ENCODE measurements around the gene CBARP.

DNA sequence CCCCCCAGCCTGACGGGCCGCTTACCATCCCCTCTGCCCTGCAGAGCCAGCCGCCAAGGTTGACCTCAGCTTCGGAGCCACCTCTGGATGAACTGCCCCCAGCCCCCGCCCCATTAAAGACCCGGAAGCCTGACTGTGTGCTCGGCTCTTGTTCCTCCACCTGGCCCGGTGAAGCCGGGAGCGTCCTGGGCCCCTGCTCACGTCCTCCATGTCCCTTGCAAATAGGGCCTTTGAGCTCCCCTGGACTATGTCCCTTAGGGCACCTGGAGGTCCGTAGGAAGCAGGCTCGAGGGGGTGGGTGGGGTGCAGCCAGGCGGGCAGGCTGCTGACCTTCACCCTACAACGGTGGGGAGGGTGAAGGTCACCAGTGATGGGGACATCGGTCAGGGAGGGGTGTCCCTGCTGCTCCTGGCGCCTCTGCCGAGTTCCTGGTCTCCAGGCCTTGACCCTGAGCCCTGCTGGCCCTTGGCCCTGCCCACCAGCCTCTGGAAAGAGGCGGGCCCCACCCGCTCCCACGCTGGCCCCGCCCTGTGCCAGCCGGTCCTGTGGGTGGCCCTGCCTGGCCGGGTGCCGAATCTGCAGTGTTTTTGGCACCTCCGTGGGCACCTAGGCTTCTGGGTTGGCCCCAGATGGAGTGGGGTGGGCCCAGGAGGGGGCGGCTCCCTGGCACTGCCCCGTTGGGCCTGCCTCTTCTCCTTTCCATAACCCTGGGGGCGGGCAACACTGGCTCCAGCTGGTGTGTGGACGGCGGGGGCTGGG, 7.1 kb upstream of the CBARP start:
- TF ChIP-seq, protein P1, sequence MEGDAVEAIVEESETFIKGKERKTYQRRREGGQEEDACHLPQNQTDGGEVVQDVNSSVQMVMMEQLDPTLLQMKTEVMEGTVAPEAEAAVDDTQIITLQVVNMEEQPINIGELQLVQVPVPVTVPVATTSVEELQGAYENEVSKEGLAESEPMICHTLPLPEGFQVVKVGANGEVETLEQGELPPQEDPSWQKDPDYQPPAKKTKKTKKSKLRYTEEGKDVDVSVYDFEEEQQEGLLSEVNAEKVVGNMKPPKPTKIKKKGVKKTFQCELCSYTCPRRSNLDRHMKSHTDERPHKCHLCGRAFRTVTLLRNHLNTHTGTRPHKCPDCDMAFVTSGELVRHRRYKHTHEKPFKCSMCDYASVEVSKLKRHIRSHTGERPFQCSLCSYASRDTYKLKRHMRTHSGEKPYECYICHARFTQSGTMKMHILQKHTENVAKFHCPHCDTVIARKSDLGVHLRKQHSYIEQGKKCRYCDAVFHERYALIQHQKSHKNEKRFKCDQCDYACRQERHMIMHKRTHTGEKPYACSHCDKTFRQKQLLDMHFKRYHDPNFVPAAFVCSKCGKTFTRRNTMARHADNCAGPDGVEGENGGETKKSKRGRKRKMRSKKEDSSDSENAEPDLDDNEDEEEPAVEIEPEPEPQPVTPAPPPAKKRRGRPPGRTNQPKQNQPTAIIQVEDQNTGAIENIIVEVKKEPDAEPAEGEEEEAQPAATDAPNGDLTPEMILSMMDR (IDR thresholded peaks at IDR 0.05) = no peak
- TF ChIP-seq EZH2 (IDR thresholded peaks at IDR 0.05) = no peak
